IMR-90 (cell line): ENCODE measurements around the gene ADPRHL1. TPM values are rescaled to one million over a fixed set of nuclear protein-coding genes. Genes with fewer than 3 reads are reported as not detected.

Experiments
- ATAC-seq: fragments of 200-7000 bp; cut with Tn5 transposase; 2 replicates; pipeline ENCODE4 v1.9.1; 2020; ENCODE audit warnings: low read depth, mild to moderate bottlenecking, moderate library complexity
- BruUV-seq: library from RNA; stranded (reverse); fragments of 400-500 nt; replicated peaks from 2 replicates; lab custom pipeline; 2021; lab: Mats Ljungman, UMichigan
- CTCF ChIA-PET: fragments of 300-600 bp; formaldehyde crosslinking; extraction: SDS; loops from one replicate; lab custom pipeline; 2021; ENCODE audit warnings: antibody characterized with exemption; lab: Yijun Ruan, JAX
- POLR2A ChIA-PET: fragments of 300-600 bp; sonication (Branson Sonifier 250); formaldehyde crosslinking; loops from one replicate; lab custom pipeline; 2022; ENCODE audit warnings: antibody characterized with exemption; ENCODE audit not compliant: unreplicated experiment; lab: Charles Lee
- DNase-seq: peaks from one replicate; pipeline ENCODE4 v3.0.0; 2013
- H2AFZ ChIP-seq: replicated peaks from 2 replicates; pipeline ENCODE3; 2013; ENCODE audit warnings: low read length, mild to moderate bottlenecking; ENCODE audit not compliant: poor library complexity
- H2AK5ac ChIP-seq: 2 replicates; pipeline ENCODE4 v1.6.1; 2013; ENCODE audit warnings: low read depth, low read length, inconsistent platforms
- H2AK9ac ChIP-seq: replicated peaks from 2 replicates; pipeline ENCODE3; 2013; ENCODE audit warnings: mild to moderate bottlenecking, low read depth, low read length, moderate library complexity; ENCODE audit not compliant: poor library complexity
- H2BK120ac ChIP-seq: 2 replicates; pipeline ENCODE4 v1.6.1; 2013; ENCODE audit warnings: low read depth, low read length, inconsistent platforms
- H2BK15ac ChIP-seq: 3 replicates; pipeline ENCODE4 v1.6.1; 2013; ENCODE audit warnings: low read depth, low read length, inconsistent platforms
- H2BK20ac ChIP-seq: 2 replicates; pipeline ENCODE4 v1.6.1; 2013; ENCODE audit warnings: low read depth, mild to moderate bottlenecking, inconsistent platforms, low read length, moderate library complexity
- H2BK5ac ChIP-seq: 2 replicates; pipeline ENCODE4 v1.6.1; 2013; ENCODE audit warnings: mild to moderate bottlenecking, low read depth, low read length, inconsistent platforms; ENCODE audit not compliant: poor library complexity, severe bottlenecking
- H3K14ac ChIP-seq: replicated peaks from 2 replicates; pipeline ENCODE4 v1.6.1; 2013; ENCODE audit warnings: low read depth, low read length, inconsistent platforms
- H3K18ac ChIP-seq: 2 replicates; pipeline ENCODE4 v1.6.1; 2013; ENCODE audit warnings: low read depth, low read length, control low read depth
- H3K23ac ChIP-seq: 2 replicates; pipeline ENCODE4 v1.6.1; 2013; ENCODE audit warnings: low read depth, low read length, inconsistent platforms
- H3K27ac ChIP-seq: 2 replicates; pipeline ENCODE4 v1.5.1; 2013; ENCODE audit warnings: mild to moderate bottlenecking, control low read depth, low read length; ENCODE audit not compliant: insufficient read depth
- H3K27me3 ChIP-seq: 2 replicates; pipeline ENCODE4 v1.6.1; 2013; ENCODE audit warnings: low read length; ENCODE audit not compliant: control insufficient read depth, insufficient read depth
- H3K36me3 ChIP-seq: 2 replicates; pipeline ENCODE4 v1.6.1; 2013; ENCODE audit warnings: low read length, mixed read lengths; ENCODE audit not compliant: control insufficient read depth, insufficient read depth
- H3K4ac ChIP-seq: 2 replicates; pipeline ENCODE4 v1.6.1; 2013; ENCODE audit warnings: low read depth, low read length, inconsistent platforms
- H3K4me1 ChIP-seq: 2 replicates; pipeline ENCODE4 v1.6.1; 2013; ENCODE audit warnings: low read length, mixed read lengths; ENCODE audit not compliant: control insufficient read depth, insufficient read depth
- H3K4me2 ChIP-seq: 2 replicates; pipeline ENCODE4 v1.6.1; 2013; ENCODE audit warnings: low read depth, mild to moderate bottlenecking, control low read depth, low read length, moderate library complexity
- H3K4me3 ChIP-seq: 2 replicates; pipeline ENCODE4 v1.5.1; 2013; ENCODE audit warnings: low read depth, mild to moderate bottlenecking, control low read depth, low read length, moderate library complexity; ENCODE audit not compliant: insufficient read depth
- H3K56ac ChIP-seq: 2 replicates; pipeline ENCODE4 v1.6.1; 2013; ENCODE audit warnings: low read length, inconsistent platforms; ENCODE audit not compliant: insufficient read depth; ENCODE audit errors: extremely low read depth
- H3K79me1 ChIP-seq, 2 experiments: 2 replicates each; pipeline ENCODE4 v1.6.1; 2013; ENCODE audit warnings: low read length in 2 of 2, inconsistent platforms in 1 of 2, low read depth in 1 of 2
- H3K9ac ChIP-seq: 2 replicates; pipeline ENCODE4 v1.6.1; 2013; ENCODE audit warnings: low read depth, low read length, control low read depth
- H3K9me1 ChIP-seq: 2 replicates; pipeline ENCODE4 v1.6.1; 2013; ENCODE audit warnings: low read length, inconsistent platforms; ENCODE audit not compliant: insufficient read depth
- H3K9me3 ChIP-seq: 2 replicates; pipeline ENCODE4 v1.6.1; 2013; ENCODE audit warnings: low read length; ENCODE audit not compliant: control insufficient read depth, insufficient read depth
- H4K20me1 ChIP-seq: 2 replicates; pipeline ENCODE4 v1.6.1; 2013; ENCODE audit warnings: low read length, inconsistent platforms; ENCODE audit not compliant: insufficient read depth
- H4K5ac ChIP-seq: 2 replicates; pipeline ENCODE4 v1.6.1; 2013; ENCODE audit warnings: mild to moderate bottlenecking, low read depth, low read length, control low read depth
- H4K8ac ChIP-seq, 2 experiments: 2 replicates each; pipeline ENCODE4 v1.6.1; 2013; ENCODE audit warnings: low read depth in 2 of 2, low read length in 2 of 2, control low read depth in 1 of 2, inconsistent platforms in 1 of 2
- H4K91ac ChIP-seq: 2 replicates; pipeline ENCODE4 v1.6.1; 2013; ENCODE audit warnings: low read depth, low read length, inconsistent platforms; ENCODE audit not compliant: insufficient read depth
- CHD1 ChIP-seq: IDR thresholded peaks from 2 replicates; pipeline ENCODE4 v1.6.1; 2012; ENCODE audit warnings: low read depth, low read length, improper control_type of control experiment
- ELK1 ChIP-seq: fragments of 150-350 bp; IDR thresholded peaks from 2 replicates; pipeline ENCODE4 v1.6.1; 2016; ENCODE audit warnings: low read depth, mild to moderate bottlenecking, low read length, moderate library complexity, borderline replicate concordance
- FOS ChIP-seq: fragments of 150-350 bp; IDR thresholded peaks from 2 replicates; pipeline ENCODE4 v1.6.1; 2016; ENCODE audit warnings: low read depth, low read length
- MAZ ChIP-seq: IDR thresholded peaks from 2 replicates; pipeline ENCODE4 v1.6.1; 2012; ENCODE audit warnings: low read depth, mild to moderate bottlenecking, low read length, improper control_type of control experiment, moderate library complexity, borderline replicate concordance
- MXI1 ChIP-seq: IDR thresholded peaks from 2 replicates; pipeline ENCODE4 v1.6.1; 2012; ENCODE audit warnings: low read depth, mild to moderate bottlenecking, low read length, moderate library complexity, borderline replicate concordance
- RAD21 ChIP-seq: IDR thresholded peaks from 2 replicates; pipeline ENCODE4 v1.6.1; 2012; ENCODE audit warnings: low read length, improper control_type of control experiment
- SMC3 ChIP-seq: fragments of 150-350 bp; IDR thresholded peaks from 2 replicates; pipeline ENCODE4 v1.6.1; 2016; ENCODE audit warnings: low read depth, mild to moderate bottlenecking, antibody characterized with exemption, low read length, moderate library complexity
- USF2 ChIP-seq: fragments of 150-350 bp; IDR thresholded peaks from 2 replicates; pipeline ENCODE4 v1.6.1; 2017; ENCODE audit warnings: mild to moderate bottlenecking, antibody characterized with exemption, low read length, low read depth
- WGBS, 2 experiments: methylation state at CpG; one replicate each; pipeline versions ENCODE4 v1.1.5 to v1.1.7; 2013; ENCODE audit warnings: missing lambda C conversion rate in 2 of 2; ENCODE audit not compliant: insufficient read length in 1 of 2; ENCODE audit errors: extremely low coverage in 2 of 2; 5-methylcytosine and 5-hydroxymethylcytosine counted together
- dilution Hi-C: fragments of 300-500 bp; cut with HindIII; formaldehyde crosslinking; loops from one replicate; pipeline ENCODE4 v1.14.3; 2018; ENCODE audit warnings: low sequenced_read_pairs; ENCODE audit not compliant: unreplicated experiment
- in situ Hi-C: fragments of 300-500 bp; cut with MboI; formaldehyde crosslinking; loops from 3 replicates; pipeline ENCODE4 v1.14.3; 2019; ENCODE audit warnings: low sequenced_read_pairs, inconsistent platforms, mixed read lengths
- intact Hi-C: fragments of 100-400 bp; cut with micrococcal nuclease; formaldehyde crosslinking; loops from 2 replicates; pipeline ENCODE4 v1.10.0; 2022
- polyA plus RNA-seq, 3 experiments: library from polyadenylated mRNA; depleted of rRNA; stranded (reverse); fragments of >200 nt; gene quantifications; 2 replicates each; pipeline ENCODE4 v1.2.3, GENCODE V29; 2012; ENCODE audit warnings: low replicate concordance in 1 of 3
- total RNA-seq: library from RNA; depleted of rRNA; stranded (reverse); fragments of >200 nt; gene quantifications from 2 replicates; pipeline ENCODE4 v1.2.3, GENCODE V29; 2012

The ADPRHL1 gene
- total and polyA plus RNA-seq, 2 of the 4 experiments (the other 2 are of a cell fraction): 0.36 to 0.67 TPM

- Histone ChIP-seq H3K4me2 (no peak overlapping the region), H3K4me1 (no peaks in the 10 kb centered on the region; the same call in 1 of the 2 replicates), H3K36me3 (no peaks in the 10 kb centered on the region), H4K20me1 (no peaks in the 10 kb centered on the region), H3K9me1 (no peaks in the 10 kb centered on the region), H3K79me1 (no peaks in the 10 kb centered on the region), H3K14ac (no peak overlapping the region), H3K9ac (no peak overlapping the region), H2AK9ac (no peak overlapping the region), H2BK15ac (no peak overlapping the region), H3K4ac (no peak overlapping the region), H2BK5ac (no peak overlapping the region), H3K56ac (no peak overlapping the region), H2AK5ac (no peak overlapping the region), H2AFZ (peak overlapping the region; percentile 15), H3K9me3 (no peaks in the 10 kb centered on the region), H3K4me3 (no peak overlapping the region), H3K18ac (no peak overlapping the region), H3K27me3 (peaks cover 34% of the 10 kb centered on the region), H4K5ac (no peak overlapping the region), H2BK120ac (no peak overlapping the region), H4K8ac (no peak overlapping the region), H3K23ac (no peak overlapping the region), H4K91ac (no peak overlapping the region), H2BK20ac (no peak overlapping the region), H3K27ac (no peak overlapping the region)
- ChIA-PET CTCF (no interaction called here), POLR2A (no interaction called here)
- no TSS peak for BruUV-seq
- dilution Hi-C loops: no loop called here
- in situ Hi-C loops: no loop called here
- no peak for DNase-seq
- TF ChIP-seq FOS (no peak), ELK1 (no peak), SMC3 (no peak), MXI1 (no peak), CHD1 (no peak), RAD21 (no peak), USF2 (no peak), MAZ (no peak)
- no peak for ATAC-seq
- intact Hi-C loops: no loop called here
- WGBS, 2 experiments: 86% methylated on average over 29 of the region's 41 CpGs; no CpG with 5 or more reads in 1 of the 2 experiments
These were observed 88.2 kb downstream of the ADPRHL1 start for GRCh38 chr13:113364901-113365582.
